IMR-90 (cell line): ENCODE results near the gene LAIR1. TPM values are rescaled to one million over a fixed set of nuclear protein-coding genes. Genes with fewer than 3 reads are reported as not detected.

Source experiments
- ATAC-seq: fragments of 200-7000 bp; cut with Tn5 transposase; 2 replicates; pipeline ENCODE4 v1.9.1; 2020; ENCODE audit warnings: low read depth, mild to moderate bottlenecking, moderate library complexity
- BruUV-seq: library from RNA; stranded (reverse); fragments of 400-500 nt; replicated peaks from 2 replicates; lab custom pipeline; 2021; lab: Mats Ljungman, UMichigan
- CTCF ChIA-PET: fragments of 300-600 bp; formaldehyde crosslinking; extraction: SDS; loops from one replicate; lab custom pipeline; 2021; ENCODE audit warnings: antibody characterized with exemption; lab: Yijun Ruan, JAX
- POLR2A ChIA-PET: fragments of 300-600 bp; sonication (Branson Sonifier 250); formaldehyde crosslinking; loops from one replicate; lab custom pipeline; 2022; ENCODE audit warnings: antibody characterized with exemption; ENCODE audit not compliant: unreplicated experiment; lab: Charles Lee
- DNase-seq: peaks from one replicate; pipeline ENCODE4 v3.0.0; 2013
- H2AFZ ChIP-seq: replicated peaks from 2 replicates; pipeline ENCODE3; 2013; ENCODE audit warnings: low read length, mild to moderate bottlenecking; ENCODE audit not compliant: poor library complexity
- H2AK5ac ChIP-seq: 2 replicates; pipeline ENCODE4 v1.6.1; 2013; ENCODE audit warnings: low read depth, low read length, inconsistent platforms
- H2AK9ac ChIP-seq: replicated peaks from 2 replicates; pipeline ENCODE3; 2013; ENCODE audit warnings: mild to moderate bottlenecking, low read depth, low read length, moderate library complexity; ENCODE audit not compliant: poor library complexity
- H2BK120ac ChIP-seq: 2 replicates; pipeline ENCODE4 v1.6.1; 2013; ENCODE audit warnings: low read depth, low read length, inconsistent platforms
- H2BK15ac ChIP-seq: 3 replicates; pipeline ENCODE4 v1.6.1; 2013; ENCODE audit warnings: low read depth, low read length, inconsistent platforms
- H2BK20ac ChIP-seq: 2 replicates; pipeline ENCODE4 v1.6.1; 2013; ENCODE audit warnings: low read depth, mild to moderate bottlenecking, inconsistent platforms, low read length, moderate library complexity
- H2BK5ac ChIP-seq: 2 replicates; pipeline ENCODE4 v1.6.1; 2013; ENCODE audit warnings: mild to moderate bottlenecking, low read depth, low read length, inconsistent platforms; ENCODE audit not compliant: poor library complexity, severe bottlenecking
- H3K14ac ChIP-seq: replicated peaks from 2 replicates; pipeline ENCODE4 v1.6.1; 2013; ENCODE audit warnings: low read depth, low read length, inconsistent platforms
- H3K18ac ChIP-seq: 2 replicates; pipeline ENCODE4 v1.6.1; 2013; ENCODE audit warnings: low read depth, low read length, control low read depth
- H3K23ac ChIP-seq: 2 replicates; pipeline ENCODE4 v1.6.1; 2013; ENCODE audit warnings: low read depth, low read length, inconsistent platforms
- H3K27ac ChIP-seq: 2 replicates; pipeline ENCODE4 v1.5.1; 2013; ENCODE audit warnings: mild to moderate bottlenecking, control low read depth, low read length; ENCODE audit not compliant: insufficient read depth
- H3K27me3 ChIP-seq: 2 replicates; pipeline ENCODE4 v1.6.1; 2013; ENCODE audit warnings: low read length; ENCODE audit not compliant: control insufficient read depth, insufficient read depth
- H3K36me3 ChIP-seq: 2 replicates; pipeline ENCODE4 v1.6.1; 2013; ENCODE audit warnings: low read length, mixed read lengths; ENCODE audit not compliant: control insufficient read depth, insufficient read depth
- H3K4ac ChIP-seq: 2 replicates; pipeline ENCODE4 v1.6.1; 2013; ENCODE audit warnings: low read depth, low read length, inconsistent platforms
- H3K4me1 ChIP-seq: 2 replicates; pipeline ENCODE4 v1.6.1; 2013; ENCODE audit warnings: low read length, mixed read lengths; ENCODE audit not compliant: control insufficient read depth, insufficient read depth
- H3K4me2 ChIP-seq: 2 replicates; pipeline ENCODE4 v1.6.1; 2013; ENCODE audit warnings: low read depth, mild to moderate bottlenecking, control low read depth, low read length, moderate library complexity
- H3K4me3 ChIP-seq: 2 replicates; pipeline ENCODE4 v1.5.1; 2013; ENCODE audit warnings: low read depth, mild to moderate bottlenecking, control low read depth, low read length, moderate library complexity; ENCODE audit not compliant: insufficient read depth
- H3K56ac ChIP-seq: 2 replicates; pipeline ENCODE4 v1.6.1; 2013; ENCODE audit warnings: low read length, inconsistent platforms; ENCODE audit not compliant: insufficient read depth; ENCODE audit errors: extremely low read depth
- H3K79me1 ChIP-seq, 2 experiments: 2 replicates each; pipeline ENCODE4 v1.6.1; 2013; ENCODE audit warnings: low read length in 2 of 2, inconsistent platforms in 1 of 2, low read depth in 1 of 2
- H3K9ac ChIP-seq: 2 replicates; pipeline ENCODE4 v1.6.1; 2013; ENCODE audit warnings: low read depth, low read length, control low read depth
- H3K9me1 ChIP-seq: 2 replicates; pipeline ENCODE4 v1.6.1; 2013; ENCODE audit warnings: low read length, inconsistent platforms; ENCODE audit not compliant: insufficient read depth
- H3K9me3 ChIP-seq: 2 replicates; pipeline ENCODE4 v1.6.1; 2013; ENCODE audit warnings: low read length; ENCODE audit not compliant: control insufficient read depth, insufficient read depth
- H4K20me1 ChIP-seq: 2 replicates; pipeline ENCODE4 v1.6.1; 2013; ENCODE audit warnings: low read length, inconsistent platforms; ENCODE audit not compliant: insufficient read depth
- H4K5ac ChIP-seq: 2 replicates; pipeline ENCODE4 v1.6.1; 2013; ENCODE audit warnings: mild to moderate bottlenecking, low read depth, low read length, control low read depth
- H4K8ac ChIP-seq, 2 experiments: 2 replicates each; pipeline ENCODE4 v1.6.1; 2013; ENCODE audit warnings: low read depth in 2 of 2, low read length in 2 of 2, control low read depth in 1 of 2, inconsistent platforms in 1 of 2
- H4K91ac ChIP-seq: 2 replicates; pipeline ENCODE4 v1.6.1; 2013; ENCODE audit warnings: low read depth, low read length, inconsistent platforms; ENCODE audit not compliant: insufficient read depth
- BHLHE40 ChIP-seq: fragments of 150-350 bp; IDR thresholded peaks from 2 replicates; pipeline ENCODE4 v1.6.1; 2016; ENCODE audit warnings: mild to moderate bottlenecking, low read depth, low read length
- FOS ChIP-seq: fragments of 150-350 bp; IDR thresholded peaks from 2 replicates; pipeline ENCODE4 v1.6.1; 2016; ENCODE audit warnings: low read depth, low read length
- MXI1 ChIP-seq: IDR thresholded peaks from 2 replicates; pipeline ENCODE4 v1.6.1; 2012; ENCODE audit warnings: low read depth, mild to moderate bottlenecking, low read length, moderate library complexity, borderline replicate concordance
- RFX5 ChIP-seq: IDR thresholded peaks from 2 replicates; pipeline ENCODE4 v1.8.0; 2012; ENCODE audit warnings: low read depth, mild to moderate bottlenecking, low read length, moderate library complexity
- SMC3 ChIP-seq: fragments of 150-350 bp; IDR thresholded peaks from 2 replicates; pipeline ENCODE4 v1.6.1; 2016; ENCODE audit warnings: low read depth, mild to moderate bottlenecking, antibody characterized with exemption, low read length, moderate library complexity
- WGBS, 2 experiments: methylation state at CpG; one replicate each; pipeline versions ENCODE4 v1.1.5 to v1.1.7; 2013; ENCODE audit warnings: missing lambda C conversion rate in 2 of 2; ENCODE audit not compliant: insufficient read length in 1 of 2; ENCODE audit errors: extremely low coverage in 2 of 2; 5-methylcytosine and 5-hydroxymethylcytosine counted together
- dilution Hi-C: fragments of 300-500 bp; cut with HindIII; formaldehyde crosslinking; loops from one replicate; pipeline ENCODE4 v1.14.3; 2018; ENCODE audit warnings: low sequenced_read_pairs; ENCODE audit not compliant: unreplicated experiment
- in situ Hi-C: fragments of 300-500 bp; cut with MboI; formaldehyde crosslinking; loops from 3 replicates; pipeline ENCODE4 v1.14.3; 2019; ENCODE audit warnings: low sequenced_read_pairs, inconsistent platforms, mixed read lengths
- intact Hi-C: fragments of 100-400 bp; cut with micrococcal nuclease; formaldehyde crosslinking; loops from 2 replicates; pipeline ENCODE4 v1.10.0; 2022
- polyA plus RNA-seq, 3 experiments: library from polyadenylated mRNA; depleted of rRNA; stranded (reverse); fragments of >200 nt; gene quantifications; 2 replicates each; pipeline ENCODE4 v1.2.3, GENCODE V29; 2012; ENCODE audit warnings: low replicate concordance in 1 of 3
- total RNA-seq: library from RNA; depleted of rRNA; stranded (reverse); fragments of >200 nt; gene quantifications from 2 replicates; pipeline ENCODE4 v1.2.3, GENCODE V29; 2012
- TF ChIP-seq, protein P1 (sequence below): fragments of 150-350 bp; IDR thresholded peaks from 2 replicates; pipeline ENCODE4 v1.6.1; 2017; ENCODE audit warnings: mild to moderate bottlenecking, antibody characterized with exemption, low read length, low read depth

The LAIR1 gene
- total and polyA plus RNA-seq, 2 of the 4 experiments (the other 2 are of a cell fraction): not detected

DNA sequence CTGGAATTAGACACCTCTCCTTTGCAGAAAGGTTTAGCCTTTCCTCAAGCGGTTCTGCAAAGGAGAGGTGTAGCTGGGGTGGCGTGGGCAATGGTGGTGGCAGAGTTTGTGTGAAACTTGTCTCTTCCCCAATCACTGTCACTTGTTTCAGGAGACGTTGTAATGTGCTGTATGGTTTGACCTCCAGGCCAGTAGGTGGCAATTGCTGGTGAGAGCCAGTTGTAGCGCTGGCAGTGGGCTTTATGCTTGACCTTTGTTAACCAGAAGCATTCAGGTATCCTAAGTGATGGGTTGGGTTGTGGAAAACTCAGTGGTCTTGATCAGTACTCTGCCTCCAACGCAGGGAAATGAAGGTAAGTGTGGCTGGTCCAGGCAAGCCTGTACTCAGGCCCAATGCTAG, 39.1 kb downstream of the LAIR1 start:
- no peaks in the 10 kb centered on the region; the same call in 1 of the 2 replicates for H4K20me1 ChIP-seq
- H3K4ac ChIP-seq: no peak overlapping the region
- POLR2A ChIA-PET: no interaction called here
- BruUV-seq: no TSS peak
- no peaks in the 10 kb centered on the region for H3K27me3 ChIP-seq
- WGBS, 2 experiments: 60% methylated on average over 1 of the region's 5 CpGs; no CpG with 5 or more reads in 1 of the 2 experiments
- CTCF ChIA-PET: no interaction called here
- no peak overlapping the region for H3K9ac ChIP-seq
- no peak overlapping the region for H2BK120ac ChIP-seq
- no peaks in the 10 kb centered on the region for H3K9me1 ChIP-seq
- H3K9me3 ChIP-seq: peaks cover 3% of the 10 kb centered on the region; the same call in 1 of the 2 replicates
- H3K79me1 ChIP-seq: no peaks in the 10 kb centered on the region
- no peak overlapping the region for H3K4me2 ChIP-seq
- no peak for DNase-seq
- no peak for ATAC-seq
- H2AK5ac ChIP-seq: no peak overlapping the region
- intact Hi-C loops (loop anchor here (1.0 kb wide), 1 partner anchor 66 kb away; no protein-coding TSS in a partner anchor), in situ Hi-C loops (no loop called here), dilution Hi-C loops (no loop called here)
- H4K5ac ChIP-seq: no peak overlapping the region
- no peak overlapping the region for H2BK15ac ChIP-seq
- H2AFZ ChIP-seq: no peak overlapping the region
- no peak overlapping the region for H3K14ac ChIP-seq
- no peak overlapping the region for H3K18ac ChIP-seq
- no peaks in the 10 kb centered on the region for H3K4me1 ChIP-seq
- H2BK5ac ChIP-seq: no peak overlapping the region
- no peak overlapping the region for H3K56ac ChIP-seq
- no peak overlapping the region for H4K8ac ChIP-seq
- H3K36me3 ChIP-seq: no peaks in the 10 kb centered on the region
- H3K23ac ChIP-seq: no peak overlapping the region
- H3K27ac ChIP-seq: no peak overlapping the region
- no peak overlapping the region for H2BK20ac ChIP-seq
- H2AK9ac ChIP-seq: no peak overlapping the region
- no peak overlapping the region for H4K91ac ChIP-seq
- TF ChIP-seq FOS: no peak
- no peak for TF ChIP-seq MXI1
- TF ChIP-seq RFX5: no peak
- no peak for TF ChIP-seq SMC3
- no peak for TF ChIP-seq BHLHE40
- TF ChIP-seq, protein P1, sequence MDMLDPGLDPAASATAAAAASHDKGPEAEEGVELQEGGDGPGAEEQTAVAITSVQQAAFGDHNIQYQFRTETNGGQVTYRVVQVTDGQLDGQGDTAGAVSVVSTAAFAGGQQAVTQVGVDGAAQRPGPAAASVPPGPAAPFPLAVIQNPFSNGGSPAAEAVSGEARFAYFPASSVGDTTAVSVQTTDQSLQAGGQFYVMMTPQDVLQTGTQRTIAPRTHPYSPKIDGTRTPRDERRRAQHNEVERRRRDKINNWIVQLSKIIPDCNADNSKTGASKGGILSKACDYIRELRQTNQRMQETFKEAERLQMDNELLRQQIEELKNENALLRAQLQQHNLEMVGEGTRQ: no peak
- no peak overlapping the region for H3K4me3 ChIP-seq
